ENCODE data around the gene RSKR.
"Not testable (repeated sequence)": the region's sequence is repeated elsewhere in the genome, so short reads cannot be mapped to it uniquely, and the experiment has no call there.

The RSKR gene

DNA sequence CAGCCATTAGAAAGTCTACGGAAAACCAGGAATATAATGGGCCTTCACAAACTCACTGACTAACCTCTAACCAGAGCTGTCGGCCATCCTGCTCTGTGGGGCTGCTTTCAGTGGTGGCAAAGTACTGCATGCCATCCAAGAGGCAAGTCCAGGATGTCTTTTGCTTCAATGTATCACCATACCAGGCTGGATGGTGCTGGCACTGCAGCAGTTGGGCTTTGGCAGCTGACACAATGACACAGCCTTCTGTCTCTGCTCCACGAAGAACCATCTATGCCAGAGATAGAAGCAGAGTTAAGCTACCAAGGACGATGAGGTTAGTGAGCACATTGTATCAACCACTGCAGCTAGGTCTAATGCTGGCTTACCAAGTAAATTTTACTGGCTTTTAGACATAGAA lies 9.7 kb upstream of the RSKR start:
- no peak for DNase-seq (ENCODE audit: low read depth)

DNA sequence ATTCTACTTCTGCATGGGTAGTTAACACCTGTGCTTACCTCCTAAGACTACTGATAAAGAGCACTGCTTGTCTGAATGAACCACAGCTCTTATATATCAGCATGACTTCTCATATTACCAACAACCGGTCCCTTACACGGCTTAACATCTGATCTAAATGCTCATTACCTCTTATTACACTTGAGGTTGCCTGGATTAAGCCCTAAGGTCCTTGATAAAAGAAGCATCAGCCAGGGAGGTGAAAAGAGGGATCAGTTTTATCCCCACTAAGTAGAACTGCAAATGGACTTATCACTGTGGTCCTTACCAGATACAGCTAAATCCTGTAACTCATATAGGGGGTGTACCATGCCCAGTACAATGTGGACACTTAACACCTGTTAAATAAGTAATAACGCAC lies 8.2 kb upstream of the RSKR start:
- no peak for DNase-seq (ENCODE audit: low read depth)

DNA sequence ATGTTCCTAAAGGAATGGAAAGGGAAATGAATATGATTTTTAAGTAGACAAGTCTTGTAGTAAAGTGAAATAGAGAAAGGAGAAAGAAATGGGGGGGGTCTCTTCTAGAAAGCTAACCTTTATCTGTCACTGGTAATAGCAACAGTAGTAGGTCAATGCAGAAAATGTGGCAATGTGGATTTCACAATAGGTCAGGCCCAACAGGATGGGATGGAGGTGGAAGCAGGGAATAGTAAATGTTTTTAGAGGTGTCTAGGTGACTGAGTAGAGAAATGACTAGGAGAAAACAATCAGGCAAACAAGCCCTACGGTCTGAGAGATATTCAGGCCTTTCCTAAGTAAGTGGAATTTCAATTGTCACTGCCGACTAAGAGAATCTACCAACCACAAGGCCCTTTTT lies 6.0 kb upstream of the RSKR start:
- DNase-seq (ENCODE audit: low read depth), result no peak

DNA sequence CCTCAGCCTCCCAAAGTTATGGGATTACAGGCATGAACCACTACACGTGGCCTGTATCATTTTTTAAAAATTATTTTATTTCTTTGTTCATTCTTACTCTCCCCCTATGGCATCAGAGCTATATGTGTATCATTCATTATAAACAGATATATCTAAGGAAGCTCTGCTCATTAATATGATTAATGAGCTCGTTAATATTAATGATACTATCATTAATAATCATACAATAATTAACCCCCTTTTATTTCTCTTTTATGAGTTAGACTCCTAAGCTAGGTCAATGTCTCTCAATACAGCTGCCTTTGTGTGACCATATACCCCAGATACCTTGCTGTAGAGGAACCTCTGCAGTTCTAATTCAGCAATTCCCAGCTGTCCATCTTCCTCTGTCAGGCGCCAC lies 4.5 kb upstream of the RSKR start:
- DNase-seq (ENCODE audit: low read depth), result no peak

DNA sequence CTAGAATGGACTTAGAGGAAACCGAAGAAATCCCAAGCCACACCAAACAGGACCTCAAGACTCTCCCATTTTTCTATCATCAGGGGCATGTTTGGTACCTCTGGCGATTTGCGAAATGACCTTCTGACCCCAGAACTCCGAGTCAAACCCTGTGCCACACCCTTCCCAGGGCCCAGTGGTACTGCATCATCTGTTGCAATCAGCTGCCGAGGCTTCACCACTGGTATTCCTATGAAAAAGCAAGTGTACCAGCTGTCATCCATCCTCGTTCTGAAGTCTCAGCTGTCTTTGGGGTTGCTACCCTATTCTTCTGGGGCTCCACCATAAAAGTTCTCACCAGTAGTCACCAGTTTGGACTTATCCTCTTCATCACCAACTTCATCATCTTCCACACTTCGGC lies 2.3 kb upstream of the RSKR start:
- no peak for DNase-seq (ENCODE audit: low read depth)

DNA sequence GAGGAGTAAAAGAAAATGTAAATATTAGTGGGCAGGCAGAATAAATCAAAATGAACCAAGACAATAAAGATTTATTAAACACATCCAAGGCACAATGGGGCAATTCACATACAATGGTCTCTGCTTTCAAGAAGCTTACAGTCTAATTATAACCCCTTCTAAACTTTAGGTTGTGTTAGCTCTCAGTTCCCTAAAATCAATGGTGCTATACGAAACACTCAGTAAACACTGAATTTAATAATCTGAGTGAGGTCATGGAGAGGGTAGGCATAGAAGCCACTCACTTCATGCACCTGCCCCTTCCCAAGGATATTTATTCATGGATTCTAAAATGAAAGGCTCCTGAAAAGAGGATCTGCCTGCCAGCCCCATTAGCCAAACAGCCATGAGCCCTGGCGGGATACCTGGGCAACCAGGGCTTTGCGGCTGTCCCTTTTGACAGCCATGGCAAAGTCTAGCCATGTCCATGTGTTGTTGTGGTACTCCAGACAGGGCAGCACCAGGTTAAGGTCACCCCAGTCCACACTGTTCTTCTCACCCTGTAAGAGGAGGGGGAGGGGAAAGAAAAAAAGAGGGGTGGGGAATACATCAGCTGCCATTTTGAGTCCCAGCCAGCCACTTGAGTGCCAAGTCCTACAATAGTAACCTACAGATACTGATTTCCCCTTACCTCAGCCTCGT lies 1.4 kb upstream of the RSKR start:
- DNase-seq (ENCODE audit: low read depth), result no peak

DNA sequence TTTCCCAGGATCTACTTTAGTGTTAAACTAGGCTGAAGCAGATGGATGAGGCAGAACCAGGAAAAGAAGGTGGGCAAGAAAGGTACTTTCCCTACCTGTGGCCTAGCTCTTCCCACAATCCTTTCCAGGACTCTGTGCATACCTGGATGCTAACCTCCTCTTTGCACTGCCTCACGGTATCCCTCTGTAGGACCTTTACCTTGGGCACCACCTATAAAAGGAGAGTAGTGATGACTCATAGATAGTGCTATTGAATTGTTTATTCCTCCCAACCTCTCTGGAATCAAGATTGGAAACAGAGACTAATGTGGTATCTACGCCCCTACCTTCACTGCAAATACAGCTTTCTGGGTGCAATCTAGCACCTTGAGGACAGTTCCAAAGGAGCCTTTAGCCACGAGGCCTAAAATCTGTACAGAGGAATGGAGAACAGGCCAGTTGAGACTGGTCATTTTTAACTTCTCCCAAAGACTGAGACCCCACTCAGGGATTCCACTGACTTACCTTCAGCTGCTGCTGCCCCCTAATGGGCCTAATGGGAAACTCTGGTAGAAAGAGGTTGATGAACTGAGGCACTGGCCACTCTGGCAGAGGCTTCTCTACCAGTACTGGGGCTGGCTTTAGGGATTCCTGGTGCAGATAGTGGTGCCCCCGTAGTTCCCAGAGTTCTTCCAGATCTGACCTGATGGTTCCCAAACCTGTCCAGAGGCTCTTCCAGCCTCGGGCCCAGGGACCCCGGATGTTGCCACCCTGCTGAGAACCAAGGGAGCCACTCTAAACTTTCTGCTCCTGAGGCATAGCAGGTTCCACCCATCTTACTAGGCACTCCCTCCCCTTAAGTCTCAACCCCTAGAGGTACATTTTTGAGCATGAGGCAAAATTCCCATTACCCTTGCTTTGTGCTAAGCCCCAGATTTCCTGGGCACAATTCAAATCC lies 781 bp downstream of the RSKR start:
- DNase-seq (ENCODE audit: low read depth), result peak; percentile 12

DNA sequence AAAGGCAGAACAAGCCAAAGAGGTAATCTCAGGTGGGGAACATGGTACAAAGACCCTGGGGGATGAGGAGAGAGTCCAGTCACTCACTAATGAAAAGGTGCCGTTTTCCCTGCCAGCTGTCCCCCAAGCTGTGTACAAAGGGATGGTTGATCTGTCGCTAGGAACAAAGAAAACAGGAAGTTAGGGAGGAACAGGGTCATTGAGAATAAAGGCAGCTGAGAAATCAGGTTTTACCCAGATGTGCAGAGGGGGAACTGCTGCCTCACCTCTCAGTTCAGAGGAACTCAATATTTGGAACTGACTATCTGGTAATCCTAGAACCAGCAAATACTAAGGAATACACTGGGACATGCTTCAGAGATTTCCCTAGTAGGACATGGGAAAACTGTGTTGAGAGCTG lies 1.5 kb downstream of the RSKR start:
- no peak for DNase-seq (ENCODE audit: low read depth)

DNA sequence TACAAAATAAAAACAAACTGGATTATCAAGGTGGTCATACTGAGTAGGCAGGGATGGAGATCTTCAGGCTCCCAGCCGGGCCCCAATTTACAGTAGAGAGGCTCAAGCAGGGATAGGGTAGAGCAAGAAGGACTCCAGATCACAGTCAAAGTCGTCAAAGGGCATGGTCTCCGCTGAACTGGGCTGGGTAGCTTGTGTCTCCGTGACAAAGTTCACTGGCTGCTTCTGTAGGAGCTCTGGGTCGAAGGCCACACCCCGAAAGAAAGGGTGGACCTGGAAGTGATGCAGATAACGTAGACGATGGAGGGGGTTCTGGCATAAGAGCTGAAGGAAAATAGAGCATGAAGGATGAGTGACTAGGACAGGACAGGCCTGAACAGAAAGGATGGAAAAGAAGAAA lies 3.6 kb downstream of the RSKR start:
- no peak for DNase-seq (ENCODE audit: low read depth)

DNA sequence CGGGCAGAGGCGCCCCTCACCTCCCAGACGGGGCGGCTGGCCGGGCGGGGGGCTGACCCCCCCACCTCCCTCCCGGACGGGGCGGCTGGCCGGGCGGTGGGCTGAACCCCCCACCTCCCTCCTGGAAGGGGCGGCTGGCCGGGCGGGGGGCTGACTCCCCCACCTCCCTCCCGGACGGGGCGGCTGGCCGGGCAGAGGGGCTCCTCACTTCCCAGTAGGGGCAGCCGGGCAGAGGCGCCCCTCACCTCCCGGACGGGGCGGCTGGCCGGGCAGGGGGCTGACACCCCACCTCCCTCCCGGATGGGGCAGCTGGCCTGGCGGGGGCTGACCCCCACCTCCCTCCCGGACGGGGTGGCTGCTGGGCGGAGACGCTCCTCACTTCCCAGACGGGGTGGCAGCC lies 10.0 kb downstream of the RSKR start:
- not testable (repeated sequence) for DNase-seq (ENCODE audit: low read depth)

DNA sequence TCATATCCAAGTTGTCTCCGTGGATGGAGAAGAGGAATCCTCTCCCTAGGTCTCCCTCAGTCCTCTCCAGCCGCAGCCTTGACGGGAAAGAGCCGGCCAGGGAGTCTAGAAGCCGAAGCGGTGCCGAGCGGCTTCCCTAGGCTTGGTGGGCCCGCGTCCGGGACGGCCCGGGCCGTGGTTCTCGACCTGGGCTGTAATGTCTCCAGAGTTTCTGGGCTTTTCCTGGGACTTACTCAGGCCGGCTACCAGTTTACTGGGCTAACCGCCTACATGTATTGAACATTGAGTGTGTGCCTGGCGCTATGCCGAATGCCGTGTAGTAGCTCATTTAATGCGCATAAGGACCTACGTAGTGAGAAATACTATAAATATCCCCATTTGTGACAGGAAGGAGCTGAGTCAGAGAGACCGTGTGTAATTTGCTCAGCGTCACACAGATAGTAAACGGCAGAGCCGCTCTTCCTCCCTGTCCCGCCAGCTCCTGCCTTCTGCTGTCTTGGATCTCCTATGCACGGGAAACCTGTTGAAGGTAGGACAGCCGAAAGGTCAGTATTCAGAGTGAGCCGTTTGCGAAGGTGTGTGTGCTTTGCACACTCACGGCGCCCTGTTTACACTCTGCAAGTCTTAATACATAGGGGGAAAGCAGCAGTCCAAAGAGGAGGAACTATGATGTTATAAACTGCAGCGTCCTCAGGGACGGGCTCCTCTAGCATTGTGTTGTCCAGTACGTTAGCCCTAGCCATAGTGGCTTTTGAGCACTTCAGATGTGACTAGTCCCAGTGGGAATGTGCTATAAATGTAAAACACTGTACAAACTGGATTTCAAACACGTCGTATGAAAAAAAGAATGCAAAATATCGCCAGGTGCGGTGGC lies 14.4 kb downstream of the RSKR start:
- peak; percentile 32 for DNase-seq (ENCODE audit: low read depth)

DNA sequence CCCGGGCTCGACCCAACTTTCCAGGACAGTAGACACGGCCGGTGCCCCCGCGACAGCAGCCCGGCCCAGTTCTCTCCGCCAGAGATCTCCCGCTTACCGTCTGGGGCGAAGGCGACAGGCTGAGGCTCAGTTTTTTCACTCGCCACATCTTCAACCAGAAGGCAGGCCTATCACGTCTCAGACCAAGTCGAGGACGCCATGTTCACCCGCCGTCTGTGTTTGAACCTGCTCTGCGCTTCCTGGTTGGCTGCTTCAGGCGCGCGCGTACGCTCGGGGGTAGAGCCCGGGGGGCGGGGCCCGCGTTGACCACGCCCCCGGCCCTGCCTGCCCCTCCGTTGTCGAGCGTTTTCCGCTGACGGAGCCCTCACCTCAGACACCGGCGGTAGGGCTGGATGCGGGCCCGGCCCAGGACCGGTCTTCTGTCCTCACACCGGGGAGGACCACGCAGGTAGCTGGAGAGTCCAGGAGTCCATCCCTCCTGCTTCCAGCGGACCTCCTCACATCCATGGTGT lies 15.1 kb downstream of the RSKR start, which contains the start of gene SPAG5:
Gene SPAG5 (minus strand): TSS at position 227 of the 512 bp plus-strand sequence. CDS start 79 bp downstream, at position 148.
- DNase-seq (ENCODE audit: low read depth), result peak; percentile 95

DNA sequence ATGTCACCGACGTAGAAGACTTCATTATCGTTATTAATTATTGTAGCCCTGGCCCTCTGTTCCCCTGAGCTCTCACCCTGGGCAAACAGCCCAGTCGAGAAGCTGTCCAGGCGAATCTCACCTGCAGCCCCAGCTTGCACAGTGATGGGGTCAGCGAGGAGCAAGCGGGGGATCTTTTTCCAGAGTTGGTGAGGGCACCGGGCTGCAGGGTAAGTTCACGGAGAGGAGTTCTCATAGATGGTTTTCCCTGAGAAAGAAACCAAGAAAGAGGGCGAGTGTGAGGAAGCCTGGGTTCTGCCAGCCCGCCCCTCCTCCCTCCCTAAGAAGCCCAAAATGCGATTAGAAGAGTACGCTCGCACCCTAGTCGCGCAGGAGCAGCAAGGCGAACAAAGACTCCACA lies 15.6 kb downstream of the RSKR start:
- no peak for DNase-seq (ENCODE audit: low read depth)

DNA sequence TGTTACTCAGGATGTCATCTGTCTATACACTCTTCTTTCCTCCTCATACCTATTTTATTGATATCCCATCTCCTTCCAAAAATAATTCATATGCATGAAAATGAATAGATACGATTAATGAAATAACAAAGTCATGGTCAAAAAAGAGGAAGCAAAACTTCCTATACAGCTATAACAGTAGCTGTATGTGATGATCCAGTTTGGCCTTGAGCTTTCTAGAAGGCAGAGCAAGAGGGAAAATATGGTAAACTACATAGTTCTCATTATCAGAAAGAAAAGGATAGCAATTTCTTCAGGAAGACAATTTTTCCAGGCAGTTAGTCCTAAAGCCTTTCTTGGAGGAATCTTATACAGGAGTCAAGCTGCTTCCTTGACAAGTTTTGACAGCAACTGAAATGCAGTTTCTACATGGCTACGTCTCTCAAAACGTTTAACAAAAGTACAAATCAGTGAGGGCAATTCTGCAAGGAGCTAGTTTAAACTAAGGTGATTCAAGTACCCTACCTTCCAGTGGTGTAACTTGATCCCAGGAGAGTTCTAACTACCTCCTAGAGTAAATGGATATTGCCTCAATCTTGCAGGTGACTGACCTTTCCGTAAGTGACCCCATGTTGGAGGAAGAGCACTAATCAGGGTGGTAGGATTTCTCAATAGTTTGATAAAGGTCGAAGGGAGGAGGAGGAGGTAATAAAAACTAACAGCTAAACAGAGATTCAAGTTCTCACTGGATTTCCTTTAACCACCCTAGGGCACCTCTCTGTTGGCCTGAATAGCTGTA lies 16.2 kb downstream of the RSKR start:
- no peak for DNase-seq (ENCODE audit: low read depth)

DNA sequence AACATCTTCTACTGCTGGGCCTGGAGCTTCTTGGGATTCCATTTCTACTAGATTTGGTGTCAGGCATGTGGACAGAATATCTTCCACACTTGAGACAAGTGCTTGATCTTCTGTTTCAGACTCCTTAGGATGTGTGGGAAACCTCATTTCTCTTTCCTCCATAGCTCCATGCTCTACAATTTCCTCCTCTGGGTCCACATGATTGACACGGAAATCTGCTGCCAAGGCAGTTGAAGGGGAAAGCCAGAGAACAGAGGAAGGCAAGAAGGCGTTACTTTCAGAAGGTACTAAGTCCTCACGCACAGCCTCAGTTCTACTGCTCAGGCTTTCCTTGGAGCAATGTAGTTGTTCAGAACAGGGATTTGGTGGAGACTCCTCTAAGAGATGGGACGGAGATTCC lies 21.7 kb downstream of the RSKR start:
- DNase-seq (ENCODE audit: low read depth), result no peak

DNA sequence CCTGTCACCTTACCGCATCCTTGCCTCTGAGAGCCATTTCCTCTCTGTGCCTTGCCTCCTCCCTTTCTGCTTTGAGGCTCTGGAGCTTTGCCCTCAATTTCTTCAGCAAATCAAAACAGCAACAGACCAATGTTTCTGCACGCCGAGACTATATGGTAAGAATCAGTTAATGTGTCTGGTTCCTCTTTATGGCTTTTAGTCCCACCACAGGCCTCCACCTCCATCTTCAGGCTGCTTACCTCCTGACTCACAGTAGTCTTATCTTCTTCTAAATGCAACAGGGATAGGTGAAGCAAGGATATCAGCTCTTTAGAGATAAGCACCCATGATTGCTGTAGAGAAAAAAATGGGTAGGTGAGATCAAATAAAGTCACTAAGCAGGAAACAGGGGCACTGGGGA lies 28.1 kb downstream of the RSKR start:
- DNase-seq (ENCODE audit: low read depth), result no peak

DNA sequence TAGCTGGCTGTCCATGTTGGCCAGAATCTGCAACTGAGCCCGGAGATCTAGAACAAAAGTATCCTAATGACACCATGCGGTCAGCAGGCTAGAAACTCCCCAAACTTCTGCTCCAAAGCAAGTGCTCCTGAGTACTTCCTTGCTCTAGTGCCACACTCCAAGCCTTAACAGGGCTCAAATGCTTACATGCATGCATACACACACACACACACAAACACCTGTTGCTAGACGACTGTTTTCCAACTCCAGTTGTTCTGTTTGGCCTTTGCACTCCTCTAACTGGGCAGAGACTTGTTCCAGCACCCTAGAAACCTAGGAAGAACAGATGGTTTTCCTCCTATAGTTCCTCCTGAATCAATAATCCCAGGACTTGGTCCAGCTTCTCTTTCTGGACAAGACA lies 29.6 kb downstream of the RSKR start:
- no peak for DNase-seq (ENCODE audit: low read depth)

DNA sequence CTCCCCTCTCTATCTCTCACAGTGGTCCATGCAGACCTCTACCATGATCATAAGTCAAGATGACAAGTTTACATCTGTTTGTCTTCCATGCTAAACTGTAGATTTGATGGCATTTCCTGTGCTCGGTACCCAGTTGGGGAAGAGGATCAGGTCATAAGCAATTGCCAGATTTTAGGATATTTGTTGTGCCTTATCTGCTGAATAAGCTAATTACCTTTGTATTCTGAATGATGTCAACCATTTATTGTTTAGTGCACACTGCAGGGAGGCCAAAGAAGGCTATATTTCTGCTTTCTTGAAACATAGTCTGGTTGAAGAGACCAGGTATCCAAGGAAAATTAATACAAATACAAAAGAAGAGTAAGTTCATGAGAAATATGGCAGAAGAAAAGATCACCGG lies 31.5 kb downstream of the RSKR start:
- no peak for DNase-seq (ENCODE audit: low read depth)

DNA sequence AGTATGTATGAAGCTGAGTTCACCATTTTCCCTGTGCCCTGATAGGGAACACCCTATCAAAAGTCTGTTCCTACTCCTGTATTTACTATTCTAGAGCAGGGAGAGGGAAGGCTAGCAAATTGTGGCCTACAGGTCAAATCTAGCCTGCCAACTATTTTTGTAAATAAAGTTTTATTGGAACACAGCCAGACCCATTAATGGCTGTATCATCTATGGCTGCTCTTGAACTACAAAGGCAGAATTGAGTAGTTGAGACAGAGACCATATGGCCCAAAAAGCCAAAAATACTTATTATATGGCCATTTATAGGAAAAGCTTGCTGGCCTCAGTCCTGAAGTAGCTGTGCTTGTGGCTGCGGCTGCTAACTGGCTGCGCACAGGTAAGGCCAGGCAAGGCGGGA lies 33.0 kb downstream of the RSKR start:
- no peak for DNase-seq (ENCODE audit: low read depth)

DNA sequence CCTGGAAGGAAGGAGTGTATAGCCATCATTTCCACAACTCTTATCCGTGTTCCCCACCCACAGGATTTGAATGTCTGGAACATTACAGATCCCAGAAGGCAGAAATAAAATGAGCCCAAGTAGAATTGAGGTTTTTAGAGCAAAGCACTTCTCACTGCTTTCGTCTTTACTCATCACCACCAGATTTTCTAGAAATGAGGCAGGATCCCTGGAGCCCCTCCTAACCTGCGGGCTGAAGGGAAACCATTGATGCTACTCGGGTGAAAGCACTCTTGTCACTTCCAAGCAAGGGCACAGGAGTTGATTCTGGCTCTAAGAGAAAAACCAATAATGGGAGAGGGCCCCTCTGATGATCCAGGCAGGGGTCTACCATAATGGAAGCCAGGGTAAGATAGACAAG lies 34.5 kb downstream of the RSKR start:
- no peak for DNase-seq (ENCODE audit: low read depth)

Data from activated T-helper 1 cell treated with Interleukin-2 at 50 U/mL for 16 hours (primary cell).